Glutamatergic neuron (in vitro differentiated cells): ENCODE measurements around the gene C14orf180. TPM values are rescaled to one million over a fixed set of nuclear protein-coding genes. Genes with fewer than 3 reads are reported as not detected.

ENCODE experiments used
- DNase-seq: peaks from one replicate; pipeline ENCODE4 v3.0.0; 2022
- H3K27ac Mint-ChIP-seq: one replicate; pipeline ENCODE4 v1.8.0; 2020; ENCODE audit warnings: mild to moderate bottlenecking, mixed read lengths, inconsistent platforms; ENCODE audit not compliant: unreplicated experiment
- H3K27me3 Mint-ChIP-seq: one replicate; pipeline ENCODE4 v1.8.0; 2020; ENCODE audit warnings: mild to moderate bottlenecking, moderate library complexity, mixed read lengths, inconsistent platforms; ENCODE audit not compliant: unreplicated experiment
- H3K36me3 Mint-ChIP-seq: one replicate; pipeline ENCODE4 v1.8.0; 2020; ENCODE audit warnings: mild to moderate bottlenecking, mixed read lengths, inconsistent platforms; ENCODE audit not compliant: unreplicated experiment
- H3K4me1 Mint-ChIP-seq: one replicate; pipeline ENCODE4 v1.8.0; 2020; ENCODE audit warnings: mild to moderate bottlenecking, low read depth, mixed read lengths, inconsistent platforms; ENCODE audit not compliant: unreplicated experiment
- H3K4me3 Mint-ChIP-seq: one replicate; pipeline ENCODE4 v1.8.0; 2020; ENCODE audit warnings: mild to moderate bottlenecking, mixed read lengths, inconsistent platforms; ENCODE audit not compliant: unreplicated experiment
- H3K9me3 Mint-ChIP-seq: one replicate; pipeline ENCODE4 v1.8.0; 2020; ENCODE audit warnings: mild to moderate bottlenecking, moderate library complexity, mixed read lengths, inconsistent platforms; ENCODE audit not compliant: unreplicated experiment
- CTCF ChIP-seq: fragments of 200-600 bp; sonication (generic); IDR thresholded peaks from one replicate; pipeline ENCODE4 v1.5.0; 2021; ENCODE audit not compliant: partially characterized antibody, unreplicated experiment
- total RNA-seq: library from RNA; stranded (reverse); fragmentation: NEBNext Ultra II Directional; extraction: Animal tissue kit (Norgen Biotek cat#: 25700); gene quantifications from one replicate; pipeline ENCODE4 v1.2.1, GENCODE V29; 2021; ENCODE audit not compliant: unreplicated experiment

C14orf180 gene
- total RNA-seq, 1 donor from 2014 or later = not detected

- DNase-seq = peak; percentile 10
- no peaks in the 10 kb centered on the region for H3K36me3 Mint-ChIP-seq
- H3K4me3 Mint-ChIP-seq = no peak overlapping the region
- no peak for TF ChIP-seq CTCF
- H3K27me3 Mint-ChIP-seq = peaks cover 7% of the 10 kb centered on the region
- no peak overlapping the region for H3K27ac Mint-ChIP-seq
- H3K4me1 Mint-ChIP-seq = no peaks in the 10 kb centered on the region
- peaks cover 6% of the 10 kb centered on the region for H3K9me3 Mint-ChIP-seq
These were observed 26.1 kb upstream of the C14orf180 start for GRCh38 chr14:104553166-104554087.

GRCh38 chr14:104554088-104554607 is 25.4 kb upstream of the C14orf180 start:
- H3K27ac Mint-ChIP-seq = no peak overlapping the region
- peaks cover 7% of the 10 kb centered on the region for H3K27me3 Mint-ChIP-seq
- H3K4me3 Mint-ChIP-seq = no peak overlapping the region
- H3K4me1 Mint-ChIP-seq = no peaks in the 10 kb centered on the region
- peaks cover 6% of the 10 kb centered on the region for H3K9me3 Mint-ChIP-seq
- DNase-seq = peak; percentile 16
- H3K36me3 Mint-ChIP-seq = no peaks in the 10 kb centered on the region
- TF ChIP-seq CTCF = no peak

GRCh38 chr14:104554608-104555429 is 24.7 kb upstream of the C14orf180 start:
- TF ChIP-seq CTCF = no peak
- Mint-ChIP-seq H3K27me3 (peaks cover 7% of the 10 kb centered on the region), H3K9me3 (peaks cover 6% of the 10 kb centered on the region), H3K36me3 (no peaks in the 10 kb centered on the region), H3K4me1 (no peaks in the 10 kb centered on the region), H3K4me3 (no peak overlapping the region), H3K27ac (no peak overlapping the region)
- DNase-seq = peak; percentile 15

GRCh38 chr14:104555430-104556255 is 23.9 kb upstream of the C14orf180 start:
- Mint-ChIP-seq H3K27me3 (peaks cover 10% of the 10 kb centered on the region), H3K9me3 (peaks cover 9% of the 10 kb centered on the region), H3K4me3 (no peak overlapping the region), H3K27ac (no peak overlapping the region), H3K36me3 (no peaks in the 10 kb centered on the region), H3K4me1 (no peaks in the 10 kb centered on the region)
- TF ChIP-seq CTCF = no peak
- peak; percentile 5 for DNase-seq
